ENCODE measurements around the gene NIN.
"Not testable (repeated sequence)": the region's sequence is repeated elsewhere in the genome, so short reads cannot be mapped to it uniquely, and the experiment has no call there.

NIN gene

GRCh38 chr14:50823051-50823761, 7.8 kb downstream of the NIN start:
- intact Hi-C loops (cut with DNase I), result no loop called here
- DNase-seq, result no peak

- DNase-seq, result no peak
- intact Hi-C loops (cut with DNase I), result no loop called here
Observed at GRCh38 chr14:50822501-50823042, 8.4 kb downstream of the NIN start.

- no peak for DNase-seq
- intact Hi-C loops (cut with DNase I), result no loop called here
Observed at GRCh38 chr14:50821510-50822464, 9.2 kb downstream of the NIN start.

- no peak for DNase-seq
- intact Hi-C loops (cut with DNase I), result no loop called here
Observed at GRCh38 chr14:50820786-50821509, 10.0 kb downstream of the NIN start.

GRCh38 chr14:50819303-50819702, 11.7 kb downstream of the NIN start:
- intact Hi-C loops (cut with DNase I); DNase-seq: not testable (repeated sequence)

GRCh38 chr14:50816395-50817047, 14.4 kb downstream of the NIN start:
- intact Hi-C loops (cut with DNase I), result no loop called here
- DNase-seq, result no peak

GRCh38 chr14:50815526-50815925, 15.4 kb downstream of the NIN start:
- intact Hi-C loops (cut with DNase I); DNase-seq: not testable (repeated sequence)

GRCh38 chr14:50815058-50815457, 15.9 kb downstream of the NIN start:
- intact Hi-C loops (cut with DNase I); DNase-seq: not testable (repeated sequence)

- intact Hi-C loops (cut with DNase I), result no loop called here
- no peak for DNase-seq
Observed at GRCh38 chr14:50814161-50814560, 16.8 kb downstream of the NIN start.

- intact Hi-C loops (cut with DNase I), result no loop called here
- no peak for DNase-seq
Observed at GRCh38 chr14:50813544-50813863, 17.5 kb downstream of the NIN start.

- intact Hi-C loops (cut with DNase I), result no loop called here
- DNase-seq, result no peak
Observed at GRCh38 chr14:50812856-50813543, 18.0 kb downstream of the NIN start.

- no peak for DNase-seq
- intact Hi-C loops (cut with DNase I), result no loop called here
Observed at GRCh38 chr14:50812180-50812579, 18.8 kb downstream of the NIN start.

GRCh38 chr14:50808053-50808452, 22.9 kb downstream of the NIN start:
- DNase-seq, result no peak
- intact Hi-C loops (cut with DNase I), result no loop called here

GRCh38 chr14:50806241-50806933, 24.6 kb downstream of the NIN start:
- DNase-seq, result no peak
- intact Hi-C loops (cut with DNase I), result no loop called here

GRCh38 chr14:50805396-50805795, 25.6 kb downstream of the NIN start:
- intact Hi-C loops (cut with DNase I), result no loop called here
- DNase-seq, result no peak

GRCh38 chr14:50804181-50804721, 26.7 kb downstream of the NIN start:
- no peak for DNase-seq
- intact Hi-C loops (cut with DNase I), result no loop called here

- intact Hi-C loops (cut with DNase I), result no loop called here
- no peak for DNase-seq
Observed at GRCh38 chr14:50801706-50802105, 29.3 kb downstream of the NIN start.

- intact Hi-C loops (cut with DNase I), result no loop called here
- no peak for DNase-seq
Observed at GRCh38 chr14:50800032-50800431, 30.9 kb downstream of the NIN start.

GRCh38 chr14:50798048-50798421, 32.9 kb downstream of the NIN start:
- intact Hi-C loops (cut with DNase I), result no loop called here
- no peak for DNase-seq
